ENCODE measurements around the gene SPSB1. TPM values are rescaled to one million over a fixed set of nuclear protein-coding genes. Genes with fewer than 3 reads are reported as not detected.

The SPSB1 gene
- total and polyA plus RNA-seq, 2 experiments from 2014 or later: 2.4 to 6.8 TPM

- no peak for DNase-seq (ENCODE audit: low spot score)
- Mint-ChIP-seq H3K9me3 (no peaks in the 10 kb centered on the region), H3K4me1 (peaks cover 36% of the 10 kb centered on the region), H3K4me3 (no peak overlapping the region), H3K27me3 (ENCODE audit: insufficient read depth, low read depth, poor library complexity) (peaks cover 14% of the 10 kb centered on the region), H3K36me3 (ENCODE audit: low read depth) (no peaks in the 10 kb centered on the region; the same call in 2 of the 3 replicates), H3K27ac (no peak overlapping the region)
- no peaks in the 10 kb centered on the region for H3K36me3 ChIP-seq (ENCODE audit: insufficient read depth)
- H3K27me3 ChIP-seq (ENCODE audit: insufficient read depth): no peaks in the 10 kb centered on the region
- H3K27ac ChIP-seq (ENCODE audit: low read depth): no peak overlapping the region
- no peak overlapping the region for H3K4me3 ChIP-seq
- no peak for ATAC-seq
- no peak for TF ChIP-seq CREB1 (CRISPR knock-in tag; IDR thresholded peaks at IDR 0.05; ENCODE audit: low read depth)
- TF ChIP-seq REST (IDR thresholded peaks at IDR 0.05; ENCODE audit: unreplicated experiment): no peak
- no peak for TF ChIP-seq EZH2phosphoT487 (IDR thresholded peaks at IDR 0.05; ENCODE audit: unreplicated experiment)
- TF ChIP-seq JUNB (IDR thresholded peaks at IDR 0.05; ENCODE audit: unreplicated experiment): no peak
- no peak for TF ChIP-seq NANOG (IDR thresholded peaks at IDR 0.05; ENCODE audit: borderline replicate concordance)
- TF ChIP-seq CTCF (conservative IDR thresholded peaks at IDR 0.05; ENCODE audit: low read depth in 2 of 2): no peak
- TF ChIP-seq ZNF114 (CRISPR knock-in tag; IDR thresholded peaks at IDR 0.05): no peak
- no peak for TF ChIP-seq EZH2 (IDR thresholded peaks at IDR 0.05; ENCODE audit: low read depth, unreplicated experiment)
- no peak for TF ChIP-seq POLR2AphosphoS5 (IDR thresholded peaks at IDR 0.05; ENCODE audit: low read depth)
- no peak for TF ChIP-seq ZNF462 (CRISPR knock-in tag; IDR thresholded peaks at IDR 0.05)
- no peak for TF ChIP-seq ZNF331 (CRISPR knock-in tag; IDR thresholded peaks at IDR 0.05; ENCODE audit: low read depth)
- no peak for TF ChIP-seq ETS1 (IDR thresholded peaks at IDR 0.05)
- no peak for TF ChIP-seq STAT1 (IDR thresholded peaks at IDR 0.05; ENCODE audit: unreplicated experiment)
- H3F3A ChIP-seq (replicated peaks; ENCODE audit: low read depth): 0 out of 2 replicates have a peak, but pooled peaks cover 2% of the 10 kb centered on the region
- H4K20me1 ChIP-seq (replicated peaks; ENCODE audit: insufficient read depth): no peaks in the 10 kb centered on the region
- H3K4me2 ChIP-seq: no peak overlapping the region
- no peaks in the 10 kb centered on the region for H3K79me2 ChIP-seq (replicated peaks; ENCODE audit: insufficient read depth)
- H3K4me1 ChIP-seq (ENCODE audit: insufficient read depth): peaks cover 14% of the 10 kb centered on the region
- H2AFZ ChIP-seq: no peak overlapping the region
- no peaks in the 10 kb centered on the region for H3K9me2 ChIP-seq (ENCODE audit: insufficient read depth)
Measured at GRCh38 chr1:9245661-9246060, 47.0 kb upstream of the SPSB1 start.

Data from GM23338 (cell line).